SHP77 treated with DMSO at 0.1 percent for 48 hours (cell line): ENCODE measurements around the gene EXTL2.
A peak's percentile ranks its signal among the peaks of the same experiment; 100 is the strongest.
"Not testable (repeated sequence)": the region's sequence is repeated elsewhere in the genome, so short reads cannot be mapped to it uniquely, and the experiment has no call there.

Experiments used
- DNase-seq: peaks from one replicate; lab custom pipeline; 2025; lab: John Stamatoyannopoulos, UW

Gene EXTL2

GRCh38 chr1:100894603-100895539, at the start of gene EXTL2:
Gene EXTL2, minus strand, starts transcription at chr1:100894842. Its CDS starts 6,085 bp downstream, at chr1:100888757.
- peak; percentile 86 for DNase-seq

GRCh38 chr1:100943533-100943932, 48.9 kb upstream of the EXTL2 start:
- no peak for DNase-seq

GRCh38 chr1:100942304-100943046, 47.8 kb upstream of the EXTL2 start:
- no peak for DNase-seq

- DNase-seq, result no peak
Measured at GRCh38 chr1:100941580-100942216, 47.1 kb upstream of the EXTL2 start.

GRCh38 chr1:100941098-100941527, 46.5 kb upstream of the EXTL2 start:
- DNase-seq, result no peak

- no peak for DNase-seq
Measured at GRCh38 chr1:100936194-100936967, 41.7 kb upstream of the EXTL2 start.

- DNase-seq, result not testable (repeated sequence)
Measured at GRCh38 chr1:100933555-100933954, 38.9 kb upstream of the EXTL2 start.

GRCh38 chr1:100931716-100932115, 37.1 kb upstream of the EXTL2 start:
- DNase-seq, result no peak

- no peak for DNase-seq
Measured at GRCh38 chr1:100930494-100930893, 35.9 kb upstream of the EXTL2 start.

GRCh38 chr1:100928128-100928527, 33.5 kb upstream of the EXTL2 start:
- DNase-seq, result no peak

- no peak for DNase-seq
Measured at GRCh38 chr1:100927276-100927675, 32.6 kb upstream of the EXTL2 start.

- DNase-seq, result no peak
Measured at GRCh38 chr1:100926240-100926639, 31.6 kb upstream of the EXTL2 start.

- DNase-seq, result no peak
Measured at GRCh38 chr1:100924991-100925390, 30.3 kb upstream of the EXTL2 start.

- DNase-seq, result no peak
Measured at GRCh38 chr1:100924212-100924611, 29.6 kb upstream of the EXTL2 start.

GRCh38 chr1:100921110-100921706, 26.6 kb upstream of the EXTL2 start:
- DNase-seq, result peak; percentile 14

GRCh38 chr1:100912019-100912418, 17.4 kb upstream of the EXTL2 start:
- DNase-seq, result no peak

- no peak for DNase-seq
Measured at GRCh38 chr1:100909018-100909417, 14.4 kb upstream of the EXTL2 start.

GRCh38 chr1:100907887-100908286, 13.2 kb upstream of the EXTL2 start:
- no peak for DNase-seq

- DNase-seq, result no peak
Measured at GRCh38 chr1:100905181-100905580, 10.5 kb upstream of the EXTL2 start.

GRCh38 chr1:100904528-100904927, 9.9 kb upstream of the EXTL2 start:
- DNase-seq, result no peak

GRCh38 chr1:100903777-100904176, 9.1 kb upstream of the EXTL2 start:
- no peak for DNase-seq
